ENCODE data around the gene GPM6B. TPM values are rescaled to one million over a fixed set of nuclear protein-coding genes. Genes with fewer than 3 reads are reported as not detected.

GPM6B gene
- total RNA-seq (not detected), polyA plus RNA-seq (0.30 TPM)

- no peak within 1 kb of the TSS for H3K27ac ChIP-seq (ENCODE audit: low read depth, low read length)
- Mint-ChIP-seq H3K4me1 (no peaks in the 10 kb centered on the region), H3K27me3 (peaks cover 14 to 30% of the 10 kb centered on the region in 2 donors), H3K4me3 (no peak within 1 kb of the TSS), H3K27ac (peak within 1 kb of the TSS in 1 of 8 donors; percentile 3), H3K9me3 (no peaks in the 10 kb centered on the region), H3K36me3 (no peaks in the 10 kb centered on the region)
- H3K27me3 ChIP-seq (ENCODE audit: insufficient read depth, low read length, poor library complexity, severe bottlenecking) = no peaks in the 10 kb centered on the region
- no peaks in the 10 kb centered on the region for H3K9me3 ChIP-seq (ENCODE audit: low read length)
- no peaks in the 10 kb centered on the region for H3K4me1 ChIP-seq (ENCODE audit: insufficient read depth, low read length)
- CTCF ChIA-PET = no interaction called here
- H3K36me3 ChIP-seq (ENCODE audit: insufficient read depth, low read length) = no peaks in the 10 kb centered on the region
- POLR2A ChIA-PET = no interaction called here
- H3K4me3 ChIP-seq (ENCODE audit: low read length) = no peak within 1 kb of the TSS
- no peak for DNase-seq
Observed at GRCh38 chrX:13816643-13817627, at the start of gene GPM6B. Gene GPM6B, minus strand, starts transcription at chrX:13817093. Its CDS starts 189 bp downstream, at chrX:13816904.

GRCh38 chrX:13864264-13864663 lies 47.4 kb upstream of the GPM6B start:
- H3K4me3 ChIP-seq (ENCODE audit: low read length) = no peak overlapping the region
- H3K4me3 Mint-ChIP-seq = no peak overlapping the region
- peaks cover 0 to 2% (median 0%) of the 10 kb centered on the region in 5 donors for H3K9me3 Mint-ChIP-seq
- no peaks in the 10 kb centered on the region for H3K36me3 Mint-ChIP-seq
- POLR2A ChIA-PET = no interaction called here
- H3K27ac ChIP-seq (ENCODE audit: low read depth, low read length) = no peak overlapping the region
- CTCF ChIA-PET = no interaction called here
- H3K4me1 ChIP-seq (ENCODE audit: insufficient read depth, low read length) = no peaks in the 10 kb centered on the region
- no peaks in the 10 kb centered on the region for H3K36me3 ChIP-seq (ENCODE audit: insufficient read depth, low read length)
- no peaks in the 10 kb centered on the region for H3K27me3 ChIP-seq (ENCODE audit: insufficient read depth, low read length, poor library complexity, severe bottlenecking)
- H3K27me3 Mint-ChIP-seq = peaks cover 7 to 12% of the 10 kb centered on the region in 2 donors
- no peaks in the 10 kb centered on the region for H3K9me3 ChIP-seq (ENCODE audit: low read length)
- no peaks in the 10 kb centered on the region for H3K4me1 Mint-ChIP-seq
- no peak for DNase-seq
- H3K27ac Mint-ChIP-seq = no peak overlapping the region

- Mint-ChIP-seq H3K4me3 (no peak overlapping the region), H3K27ac (no peak overlapping the region), H3K4me1 (no peaks in the 10 kb centered on the region), H3K36me3 (no peaks in the 10 kb centered on the region), H3K27me3 (peaks cover 5 to 18% of the 10 kb centered on the region in 2 donors), H3K9me3 (peaks cover 0 to 2% (median 0%) of the 10 kb centered on the region in 5 donors)
- Histone ChIP-seq H3K27me3 (ENCODE audit: insufficient read depth, low read length, poor library complexity, severe bottlenecking) (no peaks in the 10 kb centered on the region), H3K4me3 (ENCODE audit: low read length) (no peak overlapping the region), H3K4me1 (ENCODE audit: insufficient read depth, low read length) (no peaks in the 10 kb centered on the region), H3K36me3 (ENCODE audit: insufficient read depth, low read length) (no peaks in the 10 kb centered on the region), H3K9me3 (ENCODE audit: low read length) (no peaks in the 10 kb centered on the region), H3K27ac (ENCODE audit: low read depth, low read length) (no peak overlapping the region)
- POLR2A ChIA-PET = no interaction called here
- no peak for DNase-seq
- CTCF ChIA-PET = no interaction called here
Observed at GRCh38 chrX:13863324-13863723, 46.4 kb upstream of the GPM6B start.

- no peaks in the 10 kb centered on the region for H3K27me3 ChIP-seq (ENCODE audit: insufficient read depth, low read length, poor library complexity, severe bottlenecking)
- H3K9me3 Mint-ChIP-seq = peaks cover 0 to 2% (median 0%) of the 10 kb centered on the region in 5 donors
- CTCF ChIA-PET = no interaction called here
- H3K4me3 ChIP-seq (ENCODE audit: low read length) = no peak overlapping the region
- H3K27ac Mint-ChIP-seq = no peak overlapping the region
- peaks cover 8 to 19% of the 10 kb centered on the region in 2 donors for H3K27me3 Mint-ChIP-seq
- no peaks in the 10 kb centered on the region for H3K36me3 Mint-ChIP-seq
- no peak overlapping the region for H3K4me3 Mint-ChIP-seq
- no peaks in the 10 kb centered on the region for H3K4me1 ChIP-seq (ENCODE audit: insufficient read depth, low read length)
- no peak for DNase-seq
- H3K4me1 Mint-ChIP-seq = no peaks in the 10 kb centered on the region
- no peaks in the 10 kb centered on the region for H3K9me3 ChIP-seq (ENCODE audit: low read length)
- no peaks in the 10 kb centered on the region for H3K36me3 ChIP-seq (ENCODE audit: insufficient read depth, low read length)
- H3K27ac ChIP-seq (ENCODE audit: low read depth, low read length) = no peak overlapping the region
- POLR2A ChIA-PET = no interaction called here
Observed at GRCh38 chrX:13859724-13860123, 42.8 kb upstream of the GPM6B start.

GRCh38 chrX:13857804-13858203 lies 40.9 kb upstream of the GPM6B start:
- no peak overlapping the region for H3K27ac Mint-ChIP-seq
- peaks cover 8 to 16% of the 10 kb centered on the region in 2 donors for H3K27me3 Mint-ChIP-seq
- H3K36me3 ChIP-seq (ENCODE audit: insufficient read depth, low read length) = no peaks in the 10 kb centered on the region
- H3K4me1 Mint-ChIP-seq = no peaks in the 10 kb centered on the region
- peaks cover 0 to 2% (median 0%) of the 10 kb centered on the region in 5 donors for H3K9me3 Mint-ChIP-seq
- no peaks in the 10 kb centered on the region for H3K9me3 ChIP-seq (ENCODE audit: low read length)
- H3K4me1 ChIP-seq (ENCODE audit: insufficient read depth, low read length) = no peaks in the 10 kb centered on the region
- H3K27ac ChIP-seq (ENCODE audit: low read depth, low read length) = no peak overlapping the region
- H3K36me3 Mint-ChIP-seq = no peaks in the 10 kb centered on the region
- ChIA-PET POLR2A (no interaction called here), CTCF (no interaction called here)
- no peak overlapping the region for H3K4me3 ChIP-seq (ENCODE audit: low read length)
- H3K4me3 Mint-ChIP-seq = no peak overlapping the region
- no peak for DNase-seq
- H3K27me3 ChIP-seq (ENCODE audit: insufficient read depth, low read length, poor library complexity, severe bottlenecking) = no peaks in the 10 kb centered on the region

GRCh38 chrX:13855689-13856450 lies 39.0 kb upstream of the GPM6B start:
- Histone ChIP-seq H3K4me1 (ENCODE audit: insufficient read depth, low read length) (no peaks in the 10 kb centered on the region), H3K4me3 (ENCODE audit: low read length) (no peak overlapping the region), H3K27me3 (ENCODE audit: insufficient read depth, low read length, poor library complexity, severe bottlenecking) (no peaks in the 10 kb centered on the region), H3K36me3 (ENCODE audit: insufficient read depth, low read length) (no peaks in the 10 kb centered on the region), H3K27ac (ENCODE audit: low read depth, low read length) (no peak overlapping the region), H3K9me3 (ENCODE audit: low read length) (no peaks in the 10 kb centered on the region)
- ChIA-PET CTCF (no interaction called here), POLR2A (no interaction called here)
- no peaks in the 10 kb centered on the region for H3K36me3 Mint-ChIP-seq
- peaks cover 0 to 2% (median 0%) of the 10 kb centered on the region in 5 donors for H3K9me3 Mint-ChIP-seq
- H3K27me3 Mint-ChIP-seq = peaks cover 8 to 15% of the 10 kb centered on the region in 2 donors
- no peak for DNase-seq
- no peaks in the 10 kb centered on the region for H3K4me1 Mint-ChIP-seq
- no peak overlapping the region for H3K27ac Mint-ChIP-seq
- no peak overlapping the region for H3K4me3 Mint-ChIP-seq

GRCh38 chrX:13854003-13854402 lies 37.1 kb upstream of the GPM6B start:
- DNase-seq = no peak
- ChIA-PET POLR2A (no interaction called here), CTCF (no interaction called here)
- Mint-ChIP-seq H3K9me3 (peaks cover 0 to 2% (median 0%) of the 10 kb centered on the region in 5 donors), H3K4me3 (no peak overlapping the region), H3K4me1 (no peaks in the 10 kb centered on the region), H3K36me3 (no peaks in the 10 kb centered on the region), H3K27me3 (peaks cover 6 to 20% of the 10 kb centered on the region in 2 donors), H3K27ac (no peak overlapping the region)
- Histone ChIP-seq H3K4me1 (ENCODE audit: insufficient read depth, low read length) (no peaks in the 10 kb centered on the region), H3K4me3 (ENCODE audit: low read length) (no peak overlapping the region), H3K36me3 (ENCODE audit: insufficient read depth, low read length) (no peaks in the 10 kb centered on the region), H3K9me3 (ENCODE audit: low read length) (no peaks in the 10 kb centered on the region), H3K27me3 (ENCODE audit: insufficient read depth, low read length, poor library complexity, severe bottlenecking) (no peaks in the 10 kb centered on the region), H3K27ac (ENCODE audit: low read depth, low read length) (no peak overlapping the region)

GRCh38 chrX:13852001-13852695 lies 35.3 kb upstream of the GPM6B start:
- POLR2A ChIA-PET = no interaction called here
- Histone ChIP-seq H3K27me3 (ENCODE audit: insufficient read depth, low read length, poor library complexity, severe bottlenecking) (no peaks in the 10 kb centered on the region), H3K36me3 (ENCODE audit: insufficient read depth, low read length) (no peaks in the 10 kb centered on the region), H3K9me3 (ENCODE audit: low read length) (no peaks in the 10 kb centered on the region), H3K4me1 (ENCODE audit: insufficient read depth, low read length) (no peaks in the 10 kb centered on the region), H3K27ac (ENCODE audit: low read depth, low read length) (no peak overlapping the region), H3K4me3 (ENCODE audit: low read length) (no peak overlapping the region)
- H3K4me1 Mint-ChIP-seq = no peaks in the 10 kb centered on the region
- no peaks in the 10 kb centered on the region for H3K36me3 Mint-ChIP-seq
- CTCF ChIA-PET = no interaction called here
- no peak for DNase-seq
- H3K9me3 Mint-ChIP-seq = peaks cover 0 to 2% (median 0%) of the 10 kb centered on the region in 5 donors
- no peak overlapping the region for H3K4me3 Mint-ChIP-seq
- H3K27ac Mint-ChIP-seq = no peak overlapping the region
- peaks cover 6 to 21% of the 10 kb centered on the region in 2 donors for H3K27me3 Mint-ChIP-seq

All from CD8-positive, alpha-beta memory T cell (primary cell).